Activated naive CD8-positive, alpha-beta T cell treated with anti-CD3 and anti-CD28 coated beads, Interleukin-2, amount 10 ng/mL, durations not matched to agents 7 days and 5 days (primary cell): Measurements from ENCODE around the gene RAP1A. TPM values are rescaled to one million over a fixed set of nuclear protein-coding genes. Genes with fewer than 3 reads are reported as not detected.

Source experiments
- ATAC-seq: fragments of 150-1000 bp; cut with Tn5 transposase; one replicate; pipeline ENCODE4 v1.10.0; 2021; ENCODE audit warnings: low read depth, moderate library complexity
- POLR2A ChIA-PET: fragments of 350-600 bp; sonication (Branson Sonifier 250); formaldehyde crosslinking; loops from one replicate; lab custom pipeline; 2021; ENCODE audit warnings: antibody characterized with exemption; lab: Charles Lee
- DNase-seq: peaks from one replicate; pipeline ENCODE4 v3.0.0; 2021
- H3K27ac Mint-ChIP-seq: one replicate; pipeline ENCODE4 v1.8.0; 2022; ENCODE audit warnings: mild to moderate bottlenecking, mixed read lengths
- H3K27me3 Mint-ChIP-seq: one replicate; pipeline ENCODE4 v1.8.0; 2022; ENCODE audit warnings: mild to moderate bottlenecking, moderate library complexity, mixed read lengths
- H3K36me3 Mint-ChIP-seq: one replicate; pipeline ENCODE4 v1.8.0; 2021; ENCODE audit warnings: mild to moderate bottlenecking, mixed read lengths
- H3K4me1 Mint-ChIP-seq: one replicate; pipeline ENCODE4 v1.8.0; 2021; ENCODE audit warnings: mixed read lengths
- H3K4me3 Mint-ChIP-seq: one replicate; pipeline ENCODE4 v1.8.0; 2022; ENCODE audit warnings: mild to moderate bottlenecking, moderate library complexity, mixed read lengths
- H3K9me3 Mint-ChIP-seq: one replicate; pipeline ENCODE4 v1.8.0; 2021; ENCODE audit warnings: mixed read lengths
- total RNA-seq, 2 experiments: library from RNA; stranded (reverse); gene quantifications; one replicate each; pipeline ENCODE4 v1.2.3, GENCODE V29; 2021

The RAP1A gene
- total RNA-seq, 2 experiments from 2014 or later: 134 to 139 TPM

DNA sequence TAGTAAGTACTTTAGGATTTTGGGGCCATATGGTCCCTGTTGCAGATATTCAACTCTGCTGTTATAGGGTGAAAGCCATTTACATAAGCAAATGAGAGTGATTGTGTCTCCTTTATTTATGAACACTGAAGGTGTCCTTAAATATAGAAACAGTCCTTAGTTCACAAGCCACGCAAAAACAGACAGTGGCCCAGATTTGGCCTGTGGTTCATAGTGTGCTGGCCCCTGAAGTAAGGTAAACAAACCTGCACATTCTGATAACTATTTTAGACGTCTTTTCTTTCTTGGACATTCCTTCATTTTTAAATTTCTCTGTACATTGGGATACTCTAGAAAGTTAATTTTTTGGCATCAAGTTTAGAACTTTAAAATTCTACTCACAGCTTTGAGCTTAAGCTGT lies 23.5 kb downstream of the RAP1A start:
- DNase-seq (no peak), ATAC-seq (no peak)
- H3K9me3 Mint-ChIP-seq: peaks cover 4% of the 10 kb centered on the region
- H3K27me3 Mint-ChIP-seq: no peaks in the 10 kb centered on the region
- POLR2A ChIA-PET: no interaction called here
- no peak overlapping the region for H3K27ac Mint-ChIP-seq
- no peak overlapping the region for H3K4me3 Mint-ChIP-seq
- H3K36me3 Mint-ChIP-seq: peaks cover 45% of the 10 kb centered on the region
- peaks cover 36% of the 10 kb centered on the region for H3K4me1 Mint-ChIP-seq

DNA sequence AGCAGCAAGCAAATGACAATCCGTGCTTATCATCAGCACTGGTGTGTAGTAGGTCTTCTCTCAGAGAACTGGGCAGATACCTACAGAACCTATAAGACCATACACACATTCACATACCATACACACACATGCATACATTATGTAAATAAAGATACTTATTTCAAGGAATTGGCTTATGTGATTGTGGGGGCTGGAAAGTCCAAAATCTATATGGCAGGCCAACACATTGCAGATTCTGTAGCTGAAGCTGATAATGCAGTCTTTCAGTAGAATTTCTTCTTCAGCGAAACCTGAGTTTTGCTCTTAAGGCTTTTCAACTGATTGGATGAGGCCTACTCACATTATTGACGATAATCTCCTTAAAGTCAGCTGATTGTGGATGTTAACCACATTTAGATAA lies 24.1 kb downstream of the RAP1A start:
- Mint-ChIP-seq H3K27me3 (no peaks in the 10 kb centered on the region), H3K27ac (no peak overlapping the region), H3K9me3 (peaks cover 4% of the 10 kb centered on the region), H3K4me1 (peaks cover 36% of the 10 kb centered on the region), H3K4me3 (no peak overlapping the region), H3K36me3 (peaks cover 47% of the 10 kb centered on the region)
- DNase-seq (no peak), ATAC-seq (no peak)
- POLR2A ChIA-PET: no interaction called here

DNA sequence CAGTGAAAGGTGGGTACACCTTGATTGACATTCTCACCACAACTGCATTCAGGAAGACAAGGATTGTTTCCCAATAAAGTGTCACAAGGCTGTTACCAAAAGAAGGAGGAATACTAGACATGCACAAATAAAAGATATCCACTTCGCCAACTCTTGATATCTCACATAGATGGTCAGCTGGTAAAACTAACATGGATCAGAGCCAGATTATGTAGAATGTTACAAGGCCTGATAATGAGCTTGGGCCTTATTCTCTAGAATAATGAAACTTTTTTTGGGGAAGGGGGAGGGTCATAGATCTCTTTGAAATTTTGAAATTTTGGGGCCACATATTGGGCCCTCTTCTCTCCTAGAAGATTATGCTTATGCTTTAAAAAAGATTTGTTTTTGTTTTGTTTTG lies 24.9 kb downstream of the RAP1A start:
- H3K4me3 Mint-ChIP-seq: no peak overlapping the region
- H3K9me3 Mint-ChIP-seq: peaks cover 4% of the 10 kb centered on the region
- H3K27ac Mint-ChIP-seq: no peak overlapping the region
- peaks cover 49% of the 10 kb centered on the region for H3K36me3 Mint-ChIP-seq
- H3K4me1 Mint-ChIP-seq: peaks cover 36% of the 10 kb centered on the region
- DNase-seq: no peak
- no peak for ATAC-seq
- no peaks in the 10 kb centered on the region for H3K27me3 Mint-ChIP-seq
- POLR2A ChIA-PET: no interaction called here

- peak overlapping the region; percentile 50 for H3K4me3 Mint-ChIP-seq
Observed at GRCh38 chr1:111647736-111648135, 28.1 kb downstream of the RAP1A start.

GRCh38 chr1:111648806-111649205 lies 29.2 kb downstream of the RAP1A start:
- no peak for DNase-seq
- Mint-ChIP-seq H3K9me3 (peaks cover 1% of the 10 kb centered on the region), H3K27ac (peak overlapping the region; percentile 65), H3K4me3 (no peak overlapping the region), H3K27me3 (no peaks in the 10 kb centered on the region), H3K36me3 (peaks cover 45% of the 10 kb centered on the region), H3K4me1 (peaks cover 47% of the 10 kb centered on the region)
- POLR2A ChIA-PET: no interaction called here
- no peak for ATAC-seq

More at GRCh38 chr1:111647736-111648135, 28.1 kb downstream of the RAP1A start:
- Mint-ChIP-seq H3K4me1 (peaks cover 40% of the 10 kb centered on the region), H3K36me3 (peaks cover 50% of the 10 kb centered on the region), H3K27ac (peak overlapping the region; percentile 65), H3K9me3 (peaks cover 3% of the 10 kb centered on the region), H3K27me3 (no peaks in the 10 kb centered on the region)
- POLR2A ChIA-PET: interaction anchor here (1.3 kb wide), 1 partner anchor 27 kb away, joined by 3 read pairs; no protein-coding TSS in a partner anchor
- ATAC-seq (no peak), DNase-seq (no peak)

- Mint-ChIP-seq H3K9me3 (no peaks in the 10 kb centered on the region), H3K4me1 (peaks cover 48% of the 10 kb centered on the region), H3K36me3 (peaks cover 41% of the 10 kb centered on the region), H3K4me3 (no peak overlapping the region), H3K27ac (no peak overlapping the region), H3K27me3 (no peaks in the 10 kb centered on the region)
- POLR2A ChIA-PET: no interaction called here
- DNase-seq (no peak), ATAC-seq (no peak)
Observed at GRCh38 chr1:111649227-111649626, 29.6 kb downstream of the RAP1A start.

DNA sequence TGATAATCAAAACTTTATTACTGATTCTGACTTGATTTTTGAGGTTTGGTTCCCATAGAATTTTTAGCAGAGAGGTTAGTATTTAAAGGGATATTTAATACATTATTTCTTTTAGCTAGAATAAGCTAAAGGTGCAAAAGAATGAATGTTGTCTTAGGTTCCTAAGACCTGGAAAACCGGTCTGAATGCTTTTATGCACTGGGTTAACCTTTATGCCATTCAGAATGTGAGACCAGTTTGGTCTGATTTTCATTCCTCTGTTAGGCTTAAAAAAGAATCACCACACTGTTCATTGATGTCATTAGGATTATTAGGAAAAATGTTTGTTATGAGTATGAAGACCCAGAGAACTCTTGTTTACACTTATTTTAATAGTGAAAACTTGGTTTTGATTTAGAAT lies 30.1 kb downstream of the RAP1A start:
- H3K27me3 Mint-ChIP-seq: no peaks in the 10 kb centered on the region
- POLR2A ChIA-PET: no interaction called here
- DNase-seq: no peak
- no peak for ATAC-seq
- no peak overlapping the region for H3K27ac Mint-ChIP-seq
- no peaks in the 10 kb centered on the region for H3K9me3 Mint-ChIP-seq
- peaks cover 46% of the 10 kb centered on the region for H3K4me1 Mint-ChIP-seq
- H3K4me3 Mint-ChIP-seq: no peak overlapping the region
- peaks cover 37% of the 10 kb centered on the region for H3K36me3 Mint-ChIP-seq

DNA sequence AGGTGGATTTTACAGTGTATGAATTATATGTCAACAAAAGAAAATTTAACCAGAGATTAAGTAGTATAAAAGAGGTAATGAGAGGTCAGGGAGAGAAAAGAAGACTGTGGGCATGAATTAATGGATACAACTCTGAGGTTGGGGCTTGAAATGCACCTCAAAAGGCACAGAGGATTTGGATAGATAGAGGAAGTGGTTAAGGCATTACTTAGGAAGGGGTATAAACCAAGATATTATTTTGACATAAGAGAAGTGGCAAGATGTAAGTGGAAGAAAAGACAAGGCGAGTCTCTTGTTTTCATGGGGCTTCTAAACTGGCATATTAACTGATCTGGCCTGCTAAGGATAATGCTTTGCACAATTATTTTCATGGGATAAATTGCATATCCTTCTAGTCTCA lies 34.1 kb downstream of the RAP1A start:
- H3K27me3 Mint-ChIP-seq: no peaks in the 10 kb centered on the region
- H3K9me3 Mint-ChIP-seq: no peaks in the 10 kb centered on the region
- DNase-seq (no peak), ATAC-seq (no peak)
- peaks cover 18% of the 10 kb centered on the region for H3K36me3 Mint-ChIP-seq
- POLR2A ChIA-PET: no interaction called here
- H3K27ac Mint-ChIP-seq: peak overlapping the region; percentile 70
- peaks cover 36% of the 10 kb centered on the region for H3K4me1 Mint-ChIP-seq
- peak overlapping the region; percentile 60 for H3K4me3 Mint-ChIP-seq

DNA sequence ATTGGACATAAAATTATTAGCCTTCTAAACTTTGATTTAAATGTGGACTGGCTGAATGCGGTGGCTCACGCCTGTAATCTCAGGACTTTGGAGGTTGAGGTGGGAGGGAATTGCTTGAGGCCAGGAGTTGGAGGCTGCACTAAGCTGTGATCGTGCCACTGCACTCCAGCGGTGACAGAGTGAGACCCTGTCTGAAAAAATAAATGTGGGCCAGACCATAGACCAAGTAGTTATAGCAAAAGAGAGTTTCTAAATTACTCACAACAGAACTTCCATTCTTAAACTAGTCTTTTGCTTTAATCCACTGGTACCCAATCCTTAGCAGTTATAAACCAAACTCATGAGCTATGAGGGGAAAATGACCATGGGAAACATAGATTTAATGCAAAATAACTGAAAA lies 35.2 kb downstream of the RAP1A start:
- Mint-ChIP-seq H3K36me3 (peaks cover 15% of the 10 kb centered on the region), H3K27me3 (no peaks in the 10 kb centered on the region), H3K27ac (no peak overlapping the region), H3K4me3 (no peak overlapping the region), H3K9me3 (no peaks in the 10 kb centered on the region), H3K4me1 (peaks cover 35% of the 10 kb centered on the region)
- DNase-seq (no peak), ATAC-seq (no peak)
- POLR2A ChIA-PET: interaction anchor here (0.7 kb wide), 1 partner anchor 147 kb away, joined by 4 read pairs; no protein-coding TSS in a partner anchor

GRCh38 chr1:111656086-111657017 lies 36.8 kb downstream of the RAP1A start:
- H3K4me3 Mint-ChIP-seq: no peak overlapping the region
- H3K9me3 Mint-ChIP-seq: no peaks in the 10 kb centered on the region
- peaks cover 5% of the 10 kb centered on the region for H3K36me3 Mint-ChIP-seq
- ATAC-seq: no peak
- no peaks in the 10 kb centered on the region for H3K27me3 Mint-ChIP-seq
- H3K4me1 Mint-ChIP-seq: peaks cover 33% of the 10 kb centered on the region
- POLR2A ChIA-PET: no interaction called here
- no peak overlapping the region for H3K27ac Mint-ChIP-seq
- DNase-seq: no peak

- DNase-seq (no peak), ATAC-seq (no peak)
- Mint-ChIP-seq H3K9me3 (no peaks in the 10 kb centered on the region), H3K27ac (peak overlapping the region; percentile 21), H3K36me3 (peaks cover 9% of the 10 kb centered on the region), H3K27me3 (no peaks in the 10 kb centered on the region), H3K4me3 (no peak overlapping the region), H3K4me1 (peaks cover 34% of the 10 kb centered on the region)
- POLR2A ChIA-PET: interaction anchor here (1.4 kb wide), 1 partner anchor 151 kb away, joined by 4 read pairs; no protein-coding TSS in a partner anchor
Observed at GRCh38 chr1:111658622-111659021, 39.0 kb downstream of the RAP1A start.

DNA sequence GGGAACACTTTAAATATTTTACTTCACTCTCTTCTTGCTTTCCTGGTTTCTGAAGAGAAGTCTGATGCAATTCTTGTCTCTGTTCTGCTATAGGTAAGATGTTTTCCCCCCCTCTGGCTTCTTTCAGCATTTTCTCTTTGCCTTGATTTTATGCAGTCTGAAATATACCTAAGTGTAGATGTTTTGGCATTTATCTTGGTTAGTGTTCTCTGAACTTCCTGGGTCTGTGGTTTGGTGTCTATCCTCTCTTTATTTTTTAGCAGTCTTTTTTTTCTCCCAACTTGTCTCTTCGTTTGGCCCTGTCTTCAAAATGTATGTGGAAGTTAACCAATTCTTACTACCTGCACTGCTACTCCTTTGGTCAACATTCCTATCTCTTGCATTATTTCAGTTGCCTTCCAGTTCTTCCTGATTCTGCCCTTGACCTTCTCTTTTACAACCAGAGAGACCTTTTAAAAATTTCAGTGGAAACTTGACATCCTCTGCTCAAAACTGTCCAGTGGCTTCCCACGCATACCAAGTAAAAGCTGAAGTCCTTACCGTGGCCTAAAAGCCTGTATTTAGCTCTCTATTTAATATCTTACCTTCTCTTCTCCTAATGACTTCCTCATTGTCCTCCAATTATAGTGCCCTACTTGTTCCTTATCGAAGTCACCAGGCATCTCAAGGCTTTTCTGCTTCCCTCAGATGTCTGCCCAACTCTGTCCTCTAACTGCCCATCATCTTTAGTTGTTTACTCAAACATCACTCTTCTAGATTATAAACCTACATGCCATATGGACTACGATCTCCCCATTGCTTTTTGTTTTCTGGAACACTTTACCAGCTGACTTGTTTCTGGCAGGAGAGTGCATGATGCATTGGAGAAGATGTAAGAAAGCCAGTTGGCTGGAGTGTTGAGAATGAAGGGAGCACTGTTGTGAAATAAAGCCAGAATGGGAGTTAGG lies 40.9 kb downstream of the RAP1A start:
- POLR2A ChIA-PET: no interaction called here
- H3K36me3 Mint-ChIP-seq: peaks cover 11% of the 10 kb centered on the region
- ATAC-seq: peak; percentile 72

GRCh38 chr1:111664652-111665051 lies 45.1 kb downstream of the RAP1A start:
- no peak for DNase-seq
- ATAC-seq: no peak

More for the DNA sequence above, 40.9 kb downstream of the RAP1A start:
- Mint-ChIP-seq H3K9me3 (no peaks in the 10 kb centered on the region), H3K4me1 (peaks cover 30% of the 10 kb centered on the region), H3K27me3 (no peaks in the 10 kb centered on the region), H3K27ac (no peak overlapping the region), H3K4me3 (no peak overlapping the region)
- no peak for DNase-seq

More at GRCh38 chr1:111664652-111665051, 45.1 kb downstream of the RAP1A start:
- peaks cover 30% of the 10 kb centered on the region for H3K4me1 Mint-ChIP-seq
- H3K36me3 Mint-ChIP-seq: peaks cover 16% of the 10 kb centered on the region
- H3K9me3 Mint-ChIP-seq: no peaks in the 10 kb centered on the region
- POLR2A ChIA-PET: interaction anchor here (1.2 kb wide), 1 partner anchor 161 kb away, joined by 3 read pairs; the partner anchor contains the start of genes ADORA3 and TMIGD3
- H3K27me3 Mint-ChIP-seq: no peaks in the 10 kb centered on the region
- H3K4me3 Mint-ChIP-seq: no peak overlapping the region
- peak overlapping the region; percentile 24 for H3K27ac Mint-ChIP-seq
